Stimulated activated naive CD8-positive, alpha-beta T cell treated with anti-CD3 and anti-CD28 coated beads, Interleukin-15, Interleukin-2, amounts not matched to agents 100 ng/mL and 50 ng/mL, for 24 hours (primary cell): ENCODE results near the gene RYR1.
"Not testable (repeated sequence)": the region's sequence is repeated elsewhere in the genome, so short reads cannot be mapped to it uniquely, and the experiment has no call there.

Source experiments
- H3K27ac Mint-ChIP-seq: one replicate; pipeline ENCODE4 v1.8.0; 2021; ENCODE audit warnings: mild to moderate bottlenecking, mixed read lengths
- H3K27me3 Mint-ChIP-seq: one replicate; pipeline ENCODE4 v1.8.0; 2021; ENCODE audit warnings: mixed read lengths
- H3K36me3 Mint-ChIP-seq: one replicate; pipeline ENCODE4 v1.8.0; 2021; ENCODE audit warnings: low read depth, mixed read lengths
- H3K4me1 Mint-ChIP-seq: one replicate; pipeline ENCODE4 v1.8.0; 2021; ENCODE audit warnings: low read depth, mixed read lengths
- H3K4me3 Mint-ChIP-seq: one replicate; pipeline ENCODE4 v1.8.0; 2021; ENCODE audit warnings: mild to moderate bottlenecking, mixed read lengths
- H3K9me3 Mint-ChIP-seq: one replicate; pipeline ENCODE4 v1.8.0; 2021; ENCODE audit warnings: mixed read lengths

RYR1 gene

DNA sequence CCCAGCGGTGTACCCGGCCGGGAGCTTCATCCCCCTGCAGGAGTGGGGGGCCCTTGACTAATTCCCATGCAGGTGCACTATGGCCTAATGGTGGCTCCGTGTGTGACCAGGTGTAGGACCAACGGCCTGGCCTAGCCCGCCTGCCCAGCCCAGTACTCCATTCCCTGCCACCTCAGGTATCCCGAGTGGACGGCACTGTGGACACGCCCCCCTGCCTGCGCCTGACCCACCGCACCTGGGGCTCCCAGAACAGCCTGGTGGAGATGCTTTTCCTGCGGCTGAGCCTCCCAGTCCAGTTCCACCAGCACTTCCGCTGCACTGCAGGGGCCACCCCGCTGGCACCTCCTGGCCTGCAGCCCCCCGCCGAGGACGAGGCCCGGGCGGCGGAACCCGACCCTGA lies 39.7 kb downstream of the RYR1 start:
- Mint-ChIP-seq H3K27ac (no peak overlapping the region), H3K9me3 (no peaks in the 10 kb centered on the region), H3K4me1 (no peaks in the 10 kb centered on the region), H3K4me3 (no peak overlapping the region), H3K36me3 (no peaks in the 10 kb centered on the region), H3K27me3 (peaks cover 3% of the 10 kb centered on the region)

GRCh38 chr19:38475176-38475575 lies 41.7 kb downstream of the RYR1 start:
- Mint-ChIP-seq H3K27me3 (peaks cover 3% of the 10 kb centered on the region), H3K9me3 (no peaks in the 10 kb centered on the region), H3K4me3 (no peak overlapping the region), H3K27ac (no peak overlapping the region), H3K36me3 (no peaks in the 10 kb centered on the region), H3K4me1 (no peaks in the 10 kb centered on the region)

GRCh38 chr19:38478273-38478971 lies 44.9 kb downstream of the RYR1 start:
- H3K9me3 Mint-ChIP-seq: no peaks in the 10 kb centered on the region
- H3K4me3 Mint-ChIP-seq: no peak overlapping the region
- H3K27me3 Mint-ChIP-seq: peaks cover 3% of the 10 kb centered on the region
- H3K4me1 Mint-ChIP-seq: no peaks in the 10 kb centered on the region
- H3K27ac Mint-ChIP-seq: no peak overlapping the region
- no peaks in the 10 kb centered on the region for H3K36me3 Mint-ChIP-seq

GRCh38 chr19:38482496-38482895 lies 49.0 kb downstream of the RYR1 start:
- Mint-ChIP-seq H3K9me3 (no peaks in the 10 kb centered on the region), H3K4me3 (no peak overlapping the region), H3K27ac (no peak overlapping the region), H3K4me1 (no peaks in the 10 kb centered on the region), H3K27me3 (peaks cover 11% of the 10 kb centered on the region), H3K36me3 (no peaks in the 10 kb centered on the region)

GRCh38 chr19:38483016-38483630 lies 49.6 kb downstream of the RYR1 start:
- H3K27me3 Mint-ChIP-seq: peaks cover 11% of the 10 kb centered on the region
- no peaks in the 10 kb centered on the region for H3K36me3 Mint-ChIP-seq
- H3K27ac Mint-ChIP-seq: no peak overlapping the region
- no peak overlapping the region for H3K4me3 Mint-ChIP-seq
- H3K4me1 Mint-ChIP-seq: no peaks in the 10 kb centered on the region
- H3K9me3 Mint-ChIP-seq: no peaks in the 10 kb centered on the region

- peaks cover 19% of the 10 kb centered on the region for H3K27me3 Mint-ChIP-seq
- no peak overlapping the region for H3K27ac Mint-ChIP-seq
- no peaks in the 10 kb centered on the region for H3K36me3 Mint-ChIP-seq
- H3K4me1 Mint-ChIP-seq: no peaks in the 10 kb centered on the region
- no peaks in the 10 kb centered on the region for H3K9me3 Mint-ChIP-seq
- H3K4me3 Mint-ChIP-seq: no peak overlapping the region
Measured at GRCh38 chr19:38484747-38485146, 51.3 kb downstream of the RYR1 start.

GRCh38 chr19:38485541-38486285 lies 52.2 kb downstream of the RYR1 start:
- H3K27me3 Mint-ChIP-seq: peaks cover 25% of the 10 kb centered on the region
- peaks cover 5% of the 10 kb centered on the region for H3K9me3 Mint-ChIP-seq
- no peaks in the 10 kb centered on the region for H3K4me1 Mint-ChIP-seq
- H3K27ac Mint-ChIP-seq: no peak overlapping the region
- H3K36me3 Mint-ChIP-seq: no peaks in the 10 kb centered on the region
- no peak overlapping the region for H3K4me3 Mint-ChIP-seq

DNA sequence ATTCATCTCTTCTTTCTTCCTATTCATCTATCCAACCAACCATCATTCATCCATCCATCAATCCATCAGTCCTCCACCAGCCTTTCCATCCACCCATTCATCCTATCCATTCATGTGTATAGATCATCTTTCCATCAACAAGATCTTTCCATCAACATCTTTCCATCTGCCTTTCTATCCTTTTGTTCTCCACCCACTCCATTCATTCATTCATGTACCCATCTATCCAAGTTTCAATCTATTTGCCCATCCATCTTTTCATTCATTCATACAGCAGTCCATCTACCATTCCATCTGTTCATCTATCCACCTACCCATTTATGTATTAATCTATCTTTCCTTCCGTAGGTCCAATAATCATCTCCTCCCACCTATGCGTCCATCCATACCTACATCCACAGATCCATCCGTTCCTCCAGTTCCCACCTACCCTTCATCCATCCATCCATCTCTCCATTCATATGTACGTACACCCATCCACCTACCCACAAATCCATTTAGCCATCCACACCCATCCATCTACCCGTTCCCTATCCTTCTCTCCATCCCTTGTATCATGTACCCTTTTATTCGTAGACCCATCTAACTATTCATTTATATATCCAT lies 53.3 kb downstream of the RYR1 start:
- Mint-ChIP-seq H3K36me3 (no peaks in the 10 kb centered on the region), H3K27ac (no peak overlapping the region), H3K9me3 (peaks cover 8% of the 10 kb centered on the region), H3K4me1 (no peaks in the 10 kb centered on the region), H3K4me3 (no peak overlapping the region), H3K27me3 (peaks cover 28% of the 10 kb centered on the region)

DNA sequence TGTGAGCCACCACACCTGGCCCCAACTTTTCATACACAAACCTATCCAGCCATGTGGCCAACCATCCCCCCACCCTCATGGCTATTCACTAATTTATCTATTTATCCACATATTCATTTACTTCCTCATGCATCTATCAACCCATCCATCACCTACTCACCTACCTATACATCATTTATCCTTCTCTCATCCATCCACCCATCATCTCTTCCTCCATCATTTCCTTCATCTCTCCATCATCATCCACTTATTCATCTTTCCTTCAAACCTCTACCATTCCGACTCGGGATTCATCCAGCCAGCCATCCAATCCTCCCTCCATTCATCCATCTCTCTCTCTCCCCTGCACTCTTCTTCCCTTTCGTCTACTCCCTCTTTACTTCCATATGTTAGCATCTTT lies 54.6 kb downstream of the RYR1 start:
- H3K4me1 Mint-ChIP-seq: no peaks in the 10 kb centered on the region
- H3K27ac Mint-ChIP-seq: no peak overlapping the region
- no peaks in the 10 kb centered on the region for H3K36me3 Mint-ChIP-seq
- H3K27me3 Mint-ChIP-seq: peaks cover 28% of the 10 kb centered on the region
- H3K4me3 Mint-ChIP-seq: no peak overlapping the region
- H3K9me3 Mint-ChIP-seq: peaks cover 8% of the 10 kb centered on the region

- Mint-ChIP-seq H3K27me3 (peaks cover 28% of the 10 kb centered on the region), H3K4me3 (no peak overlapping the region), H3K36me3 (no peaks in the 10 kb centered on the region), H3K9me3 (peaks cover 8% of the 10 kb centered on the region), H3K4me1 (no peaks in the 10 kb centered on the region), H3K27ac (no peak overlapping the region)
Measured at GRCh38 chr19:38488776-38489481, 55.4 kb downstream of the RYR1 start.

DNA sequence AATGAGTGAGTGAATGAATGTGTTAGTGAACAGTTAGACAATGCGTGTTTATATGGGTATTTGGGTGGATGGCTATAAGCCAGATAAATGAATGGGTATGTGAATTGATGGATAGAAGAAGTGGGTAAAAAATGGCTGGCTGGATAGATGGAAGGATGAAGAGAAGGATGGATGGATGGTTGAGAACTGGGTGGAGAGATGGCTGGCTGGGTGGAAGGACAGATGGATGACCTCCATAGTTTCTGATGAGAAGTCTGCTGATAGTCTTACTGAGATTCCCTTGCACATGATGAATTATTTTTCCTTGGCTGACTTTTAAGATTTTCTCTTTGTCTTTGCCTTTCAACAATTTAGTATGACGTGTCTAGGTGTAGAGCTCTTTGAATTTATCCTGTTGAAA lies 57.4 kb downstream of the RYR1 start:
- H3K9me3 Mint-ChIP-seq: peaks cover 8% of the 10 kb centered on the region
- H3K4me1 Mint-ChIP-seq: no peaks in the 10 kb centered on the region
- no peak overlapping the region for H3K27ac Mint-ChIP-seq
- H3K4me3 Mint-ChIP-seq: no peak overlapping the region
- H3K36me3 Mint-ChIP-seq: no peaks in the 10 kb centered on the region
- H3K27me3 Mint-ChIP-seq: peaks cover 28% of the 10 kb centered on the region

- H3K4me1 Mint-ChIP-seq: no peaks in the 10 kb centered on the region
- peaks cover 21% of the 10 kb centered on the region for H3K27me3 Mint-ChIP-seq
- H3K27ac Mint-ChIP-seq: no peak overlapping the region
- H3K36me3 Mint-ChIP-seq: no peaks in the 10 kb centered on the region
- H3K4me3 Mint-ChIP-seq: no peak overlapping the region
- H3K9me3 Mint-ChIP-seq: peaks cover 8% of the 10 kb centered on the region
Measured at GRCh38 chr19:38492181-38492813, 58.8 kb downstream of the RYR1 start.

GRCh38 chr19:38494379-38494778 lies 60.9 kb downstream of the RYR1 start:
- Mint-ChIP-seq H3K4me1 (no peaks in the 10 kb centered on the region), H3K9me3 (peaks cover 8% of the 10 kb centered on the region), H3K36me3 (no peaks in the 10 kb centered on the region), H3K27ac (no peak overlapping the region), H3K27me3 (peaks cover 10% of the 10 kb centered on the region), H3K4me3 (no peak overlapping the region)

GRCh38 chr19:38495375-38495774 lies 61.9 kb downstream of the RYR1 start:
- H3K36me3 Mint-ChIP-seq, H3K27me3 Mint-ChIP-seq, H3K9me3 Mint-ChIP-seq, H3K4me3 Mint-ChIP-seq, H3K27ac Mint-ChIP-seq, H3K4me1 Mint-ChIP-seq: not testable (repeated sequence)
